A204.1 (cell line): ENCODE data around the gene NFAT5.
"Not testable (repeated sequence)": the region's sequence is repeated elsewhere in the genome, so short reads cannot be mapped to it uniquely, and the experiment has no call there.

Experiments
- FAIRE-seq: peaks from 2 replicates; lab custom pipeline; 2012; peaks lifted over from hg19 to GRCh38; lab: Jason Lieb, UNC

NFAT5 gene

GRCh38 chr16:69595127-69596036, 29.6 kb downstream of the NFAT5 start:
- no peak for FAIRE-seq

- no peak for FAIRE-seq
These were observed 31.0 kb downstream of the NFAT5 start for GRCh38 chr16:69596801-69597200.

GRCh38 chr16:69598045-69598444, 32.3 kb downstream of the NFAT5 start:
- FAIRE-seq, result no peak

GRCh38 chr16:69599731-69600130, 34.0 kb downstream of the NFAT5 start:
- no peak for FAIRE-seq

- no peak for FAIRE-seq
These were observed 34.4 kb downstream of the NFAT5 start for GRCh38 chr16:69600202-69600601.

GRCh38 chr16:69601250-69601649, 35.5 kb downstream of the NFAT5 start:
- no peak for FAIRE-seq

GRCh38 chr16:69606985-69607384, 41.2 kb downstream of the NFAT5 start:
- no peak for FAIRE-seq

GRCh38 chr16:69607674-69608073, 41.9 kb downstream of the NFAT5 start:
- FAIRE-seq, result no peak

- FAIRE-seq, result no peak
These were observed 44.6 kb downstream of the NFAT5 start for GRCh38 chr16:69610356-69610755.

- no peak for FAIRE-seq
These were observed 45.4 kb downstream of the NFAT5 start for GRCh38 chr16:69611103-69611640.

- no peak for FAIRE-seq
These were observed 47.8 kb downstream of the NFAT5 start for GRCh38 chr16:69613378-69614154.

- no peak for FAIRE-seq
These were observed 49.8 kb downstream of the NFAT5 start for GRCh38 chr16:69615528-69615927.

GRCh38 chr16:69616082-69616481, 50.3 kb downstream of the NFAT5 start:
- FAIRE-seq, result no peak

- FAIRE-seq, result no peak
These were observed 52.5 kb downstream of the NFAT5 start for GRCh38 chr16:69618307-69618706.

GRCh38 chr16:69618721-69619120, 53.0 kb downstream of the NFAT5 start:
- peak; percentile 34 for FAIRE-seq

- no peak for FAIRE-seq
These were observed 53.7 kb downstream of the NFAT5 start for GRCh38 chr16:69619514-69619913.

- no peak for FAIRE-seq
These were observed 54.8 kb downstream of the NFAT5 start for GRCh38 chr16:69620573-69620972.

- no peak for FAIRE-seq
These were observed 55.5 kb downstream of the NFAT5 start for GRCh38 chr16:69621225-69621624.

GRCh38 chr16:69626256-69626655, 60.5 kb downstream of the NFAT5 start:
- no peak for FAIRE-seq

GRCh38 chr16:69632828-69633227, 67.1 kb downstream of the NFAT5 start:
- FAIRE-seq, result no peak

- FAIRE-seq, result no peak
These were observed 67.6 kb downstream of the NFAT5 start for GRCh38 chr16:69633375-69633774.

- FAIRE-seq, result not testable (repeated sequence)
These were observed 70.9 kb downstream of the NFAT5 start for GRCh38 chr16:69636563-69637146.
